ENCODE results near the gene FOXO6. TPM values are rescaled to one million over a fixed set of nuclear protein-coding genes. Genes with fewer than 3 reads are reported as not detected.

Gene FOXO6
- total RNA-seq, 1 experiment from 2014 or later: 5.4 TPM

DNA sequence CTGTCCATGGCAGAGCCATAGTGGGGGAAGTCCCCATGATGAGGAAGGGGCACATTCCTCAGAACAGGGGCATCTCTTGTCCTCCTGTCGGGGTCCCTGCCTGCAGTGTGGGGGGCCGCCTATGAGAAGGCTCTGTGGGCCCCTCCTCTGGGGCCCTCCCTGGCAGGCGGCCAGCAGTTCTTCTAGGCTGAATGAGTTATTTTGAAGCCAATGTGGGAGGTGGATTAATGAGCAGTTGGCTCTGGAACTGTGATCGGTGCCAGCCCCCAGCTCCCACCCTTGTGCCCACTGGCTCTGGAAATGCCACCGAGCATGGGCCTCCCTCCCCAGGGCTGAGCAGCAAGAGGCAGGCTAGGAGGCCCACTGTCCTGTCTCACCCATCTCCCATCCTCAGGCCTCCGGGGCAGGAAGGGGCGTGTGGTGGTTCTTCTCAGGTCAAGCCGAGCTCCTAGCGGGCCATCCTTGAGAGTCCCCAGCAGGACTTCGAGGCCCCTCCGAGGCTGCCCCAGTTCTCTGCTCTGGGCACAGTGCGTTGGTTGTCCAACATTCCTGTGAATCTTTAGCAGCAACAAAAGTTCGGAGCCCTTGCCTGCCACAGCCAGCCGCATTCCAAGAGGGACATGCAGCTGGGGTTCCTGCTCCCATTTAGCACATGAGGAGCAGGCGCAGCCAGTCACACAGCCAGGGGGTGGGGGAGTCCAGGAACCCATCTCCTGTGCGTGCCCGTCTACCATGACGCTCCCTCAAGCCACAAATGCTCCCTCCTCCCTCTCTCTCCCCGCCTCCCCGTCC lies 66.1 kb downstream of the FOXO6 start:
- POLR2A ChIA-PET: no interaction called here
- DNase-seq (ENCODE audit: low spot score) (no peak), ATAC-seq (no peak)
- no peaks in the 10 kb centered on the region for H3K27me3 Mint-ChIP-seq (ENCODE audit: low read depth)
- no peak overlapping the region for H3K4me3 Mint-ChIP-seq
- no peaks in the 10 kb centered on the region for H3K36me3 Mint-ChIP-seq
- H3K4me1 Mint-ChIP-seq: peaks cover 5% of the 10 kb centered on the region
- no peak for TF ChIP-seq E2F5 (CRISPR knock-in tag; IDR thresholded peaks at IDR 0.05)
- no peak for TF ChIP-seq HMGXB4 (CRISPR knock-in tag; IDR thresholded peaks at IDR 0.05)
- TF ChIP-seq, protein P1, sequence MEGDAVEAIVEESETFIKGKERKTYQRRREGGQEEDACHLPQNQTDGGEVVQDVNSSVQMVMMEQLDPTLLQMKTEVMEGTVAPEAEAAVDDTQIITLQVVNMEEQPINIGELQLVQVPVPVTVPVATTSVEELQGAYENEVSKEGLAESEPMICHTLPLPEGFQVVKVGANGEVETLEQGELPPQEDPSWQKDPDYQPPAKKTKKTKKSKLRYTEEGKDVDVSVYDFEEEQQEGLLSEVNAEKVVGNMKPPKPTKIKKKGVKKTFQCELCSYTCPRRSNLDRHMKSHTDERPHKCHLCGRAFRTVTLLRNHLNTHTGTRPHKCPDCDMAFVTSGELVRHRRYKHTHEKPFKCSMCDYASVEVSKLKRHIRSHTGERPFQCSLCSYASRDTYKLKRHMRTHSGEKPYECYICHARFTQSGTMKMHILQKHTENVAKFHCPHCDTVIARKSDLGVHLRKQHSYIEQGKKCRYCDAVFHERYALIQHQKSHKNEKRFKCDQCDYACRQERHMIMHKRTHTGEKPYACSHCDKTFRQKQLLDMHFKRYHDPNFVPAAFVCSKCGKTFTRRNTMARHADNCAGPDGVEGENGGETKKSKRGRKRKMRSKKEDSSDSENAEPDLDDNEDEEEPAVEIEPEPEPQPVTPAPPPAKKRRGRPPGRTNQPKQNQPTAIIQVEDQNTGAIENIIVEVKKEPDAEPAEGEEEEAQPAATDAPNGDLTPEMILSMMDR (IDR thresholded peaks at IDR 0.05): no peak
- no peak for TF ChIP-seq ETV6 (CRISPR knock-in tag; IDR thresholded peaks at IDR 0.05)
- TF ChIP-seq, protein P2, sequence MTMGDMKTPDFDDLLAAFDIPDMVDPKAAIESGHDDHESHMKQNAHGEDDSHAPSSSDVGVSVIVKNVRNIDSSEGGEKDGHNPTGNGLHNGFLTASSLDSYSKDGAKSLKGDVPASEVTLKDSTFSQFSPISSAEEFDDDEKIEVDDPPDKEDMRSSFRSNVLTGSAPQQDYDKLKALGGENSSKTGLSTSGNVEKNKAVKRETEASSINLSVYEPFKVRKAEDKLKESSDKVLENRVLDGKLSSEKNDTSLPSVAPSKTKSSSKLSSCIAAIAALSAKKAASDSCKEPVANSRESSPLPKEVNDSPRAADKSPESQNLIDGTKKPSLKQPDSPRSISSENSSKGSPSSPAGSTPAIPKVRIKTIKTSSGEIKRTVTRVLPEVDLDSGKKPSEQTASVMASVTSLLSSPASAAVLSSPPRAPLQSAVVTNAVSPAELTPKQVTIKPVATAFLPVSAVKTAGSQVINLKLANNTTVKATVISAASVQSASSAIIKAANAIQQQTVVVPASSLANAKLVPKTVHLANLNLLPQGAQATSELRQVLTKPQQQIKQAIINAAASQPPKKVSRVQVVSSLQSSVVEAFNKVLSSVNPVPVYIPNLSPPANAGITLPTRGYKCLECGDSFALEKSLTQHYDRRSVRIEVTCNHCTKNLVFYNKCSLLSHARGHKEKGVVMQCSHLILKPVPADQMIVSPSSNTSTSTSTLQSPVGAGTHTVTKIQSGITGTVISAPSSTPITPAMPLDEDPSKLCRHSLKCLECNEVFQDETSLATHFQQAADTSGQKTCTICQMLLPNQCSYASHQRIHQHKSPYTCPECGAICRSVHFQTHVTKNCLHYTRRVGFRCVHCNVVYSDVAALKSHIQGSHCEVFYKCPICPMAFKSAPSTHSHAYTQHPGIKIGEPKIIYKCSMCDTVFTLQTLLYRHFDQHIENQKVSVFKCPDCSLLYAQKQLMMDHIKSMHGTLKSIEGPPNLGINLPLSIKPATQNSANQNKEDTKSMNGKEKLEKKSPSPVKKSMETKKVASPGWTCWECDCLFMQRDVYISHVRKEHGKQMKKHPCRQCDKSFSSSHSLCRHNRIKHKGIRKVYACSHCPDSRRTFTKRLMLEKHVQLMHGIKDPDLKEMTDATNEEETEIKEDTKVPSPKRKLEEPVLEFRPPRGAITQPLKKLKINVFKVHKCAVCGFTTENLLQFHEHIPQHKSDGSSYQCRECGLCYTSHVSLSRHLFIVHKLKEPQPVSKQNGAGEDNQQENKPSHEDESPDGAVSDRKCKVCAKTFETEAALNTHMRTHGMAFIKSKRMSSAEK (CRISPR knock-in tag; IDR thresholded peaks at IDR 0.05; ENCODE audit: borderline replicate concordance): no peak
- TF ChIP-seq OVOL2 (CRISPR knock-in tag; IDR thresholded peaks at IDR 0.05; ENCODE audit: borderline replicate concordance): no peak
- no peak for TF ChIP-seq NFE2L1 (CRISPR knock-in tag; IDR thresholded peaks at IDR 0.05)
- TF ChIP-seq USF2 (CRISPR knock-in tag; IDR thresholded peaks at IDR 0.05): no peak
- TF ChIP-seq TEAD1 (CRISPR knock-in tag; IDR thresholded peaks at IDR 0.05): no peak
- no peak for TF ChIP-seq IRF2 (CRISPR knock-in tag; IDR thresholded peaks at IDR 0.05; ENCODE audit: borderline replicate concordance, low read depth)
- TF ChIP-seq ZNF281 (CRISPR knock-in tag; IDR thresholded peaks at IDR 0.05): no peak
- no peak for TF ChIP-seq NFATC4 (CRISPR knock-in tag; IDR thresholded peaks at IDR 0.05)
- no peak for TF ChIP-seq NR1H2 (CRISPR knock-in tag; IDR thresholded peaks at IDR 0.05)
- no peak for TF ChIP-seq FOXP1 (CRISPR knock-in tag; IDR thresholded peaks at IDR 0.05; ENCODE audit: borderline replicate concordance)
- H3K27ac Mint-ChIP-seq: no peak overlapping the region
- H3K9me3 Mint-ChIP-seq: no peaks in the 10 kb centered on the region
- CTCF ChIA-PET: interaction anchor here (0.8 to 1.5 kb wide), 7 partner anchors 8 to 113 kb away, joined by 3 to 6 read pairs (median 4); no protein-coding TSS in a partner anchor
